K562 (cell line): ENCODE data around the gene IL6R. TPM values are rescaled to one million over a fixed set of nuclear protein-coding genes. Genes with fewer than 3 reads are reported as not detected.

Experiments used
- DMBX1 ChIP-seq: fragments of 250-450 bp; sonication (Bioruptor Pico); IDR thresholded peaks from 2 replicates; pipeline ENCODE4 v1.8.0; 2022; ENCODE audit warnings: inconsistent platforms, mild to moderate bottlenecking, moderate library complexity, borderline replicate concordance
- E2F5 ChIP-seq: sonication (generic); formaldehyde crosslinking; IDR thresholded peaks from 2 replicates; pipeline ENCODE4 v1.8.0; 2022; ENCODE audit warnings: mild to moderate bottlenecking, missing genetic modification reagents
- ESRRA ChIP-seq: fragments of 450-650 bp; IDR thresholded peaks from 2 replicates; pipeline ENCODE4 v1.6.1; 2014; ENCODE audit warnings: low read depth, mild to moderate bottlenecking, moderate library complexity, borderline replicate concordance
- HMBOX1 ChIP-seq: sonication (generic); IDR thresholded peaks from 2 replicates; pipeline ENCODE4 v1.6.1; 2016
- MAX ChIP-seq: sonication (generic); formaldehyde crosslinking; IDR thresholded peaks from 2 replicates; pipeline ENCODE4 v1.9.0; 2022; ENCODE audit warnings: mild to moderate bottlenecking, missing genetic modification reagents
- POLR2AphosphoS5 ChIP-seq: IDR thresholded peaks from 2 replicates; pipeline ENCODE4 v1.6.1; 2011; ENCODE audit warnings: mild to moderate bottlenecking, low read depth, low read length, moderate library complexity; ENCODE audit not compliant: control insufficient read depth, insufficient read depth
- RBM39 ChIP-seq: fragments of 200-400 bp; formaldehyde crosslinking; optimal IDR thresholded peaks from 2 replicates; pipeline ENCODE3; 2018; ENCODE audit warnings: low read depth, low read length
- SFPQ ChIP-seq: fragments of 200-400 bp; formaldehyde crosslinking; IDR thresholded peaks from 2 replicates; pipeline ENCODE4 v1.6.1; 2017; ENCODE audit warnings: mild to moderate bottlenecking, low read depth, low read length, moderate library complexity
- SMAD2 ChIP-seq: fragments of 150-350 bp; IDR thresholded peaks from 2 replicates; pipeline ENCODE4 v1.6.1; 2014; ENCODE audit warnings: low read depth, mild to moderate bottlenecking, low read length
- TAF9B ChIP-seq: fragments of 450-650 bp; IDR thresholded peaks from 2 replicates; pipeline ENCODE4 v1.6.1; 2018; ENCODE audit warnings: mild to moderate bottlenecking; ENCODE audit not compliant: partially characterized antibody
- THAP12 ChIP-seq: fragments of 250-450 bp; sonication (Bioruptor Pico); IDR thresholded peaks from 2 replicates; pipeline ENCODE4 v1.9.0; 2021; ENCODE audit warnings: mild to moderate bottlenecking, inconsistent platforms
- ZBTB1 ChIP-seq: sonication (generic); formaldehyde crosslinking; IDR thresholded peaks from 2 replicates; pipeline ENCODE4 v1.8.1; 2023; ENCODE audit warnings: missing genetic modification reagents, low read depth, mild to moderate bottlenecking, borderline replicate concordance
- ZNF512 ChIP-seq: IDR thresholded peaks from 2 replicates; pipeline ENCODE4 v1.6.1; 2016; ENCODE audit warnings: missing genetic modification characterization, missing compliant biosample characterization
- ZNF57 ChIP-seq: fragments of 450-650 bp; formaldehyde crosslinking; IDR thresholded peaks from 2 replicates; pipeline ENCODE4 v1.4.0; 2020; ENCODE audit warnings: mild to moderate bottlenecking, moderate library complexity
- ZNF778 ChIP-seq: fragments of 450-650 bp; formaldehyde crosslinking; IDR thresholded peaks from 2 replicates; pipeline ENCODE4 v1.4.0; 2020; ENCODE audit warnings: mild to moderate bottlenecking, moderate library complexity
- polyA plus RNA-seq, 8 experiments: library from polyadenylated mRNA; depleted of rRNA in 4 of 8; stranded (reverse) in 5 of 8; unstranded in 3 of 8; fragments of >200 nt; fragmentation: Nextera tagmentation in 2 of 8; fragmentation: Illumina TruSeq in 1 of 8; extraction: Ambion mirVana in 2 of 8; extraction: Trizol in 1 of 8; gene quantifications; 2 replicates each; pipeline versions ENCODE4 v1.2.1 to v1.2.3, GENCODE V29; 2011 to 2014; ENCODE audit warnings: inconsistent platforms in 1 of 8, missing spikeins in 1 of 8
- total RNA-seq, 7 experiments: library from RNA; depleted of rRNA in 6 of 7; stranded (reverse); fragments of >200 nt in 6 of 7; fragmentation: Illumina TruSeq in 2 of 7; extraction: Trizol in 2 of 7; gene quantifications; 2 replicates each; pipeline versions ENCODE4 v1.2.1 to v1.2.3, GENCODE V29; 2011 to 2021; ENCODE audit warnings: low replicate concordance in 1 of 7

IL6R gene
- total and polyA plus RNA-seq, 9 of the 15 experiments (the other 6 are each of a cell fraction or from before 2014, with no cell fraction given) = 0.05 to 1.1 (median 0.11) TPM; not detected in 2

GRCh38 chr1:154404984-154405746 is at the start of gene IL6R (continued):
- TF ChIP-seq E2F5 (CRISPR knock-in tag) = no peak
- no peak for TF ChIP-seq ZBTB1 (CRISPR knock-in tag)
- TF ChIP-seq ZNF57 (CRISPR knock-in tag) = no peak
- TF ChIP-seq RBM39 = no peak
- TF ChIP-seq SFPQ = no peak
- no peak for TF ChIP-seq THAP12 (CRISPR knock-in tag)
- no peak for TF ChIP-seq POLR2AphosphoS5
- no peak for TF ChIP-seq TAF9B
- no peak for TF ChIP-seq ZNF778 (CRISPR knock-in tag)
- no peak for TF ChIP-seq DMBX1 (CRISPR knock-in tag)
- TF ChIP-seq SMAD2 = no peak
- TF ChIP-seq ZNF512 (tag) = no peak
- TF ChIP-seq HMBOX1 = no peak
- TF ChIP-seq ESRRA = peak; percentile 79; the same call in 1 of the 2 replicates
- peak; percentile 30 for TF ChIP-seq MAX
